GM23338 (cell line): ENCODE data around the gene UST. TPM values are rescaled to one million over a fixed set of nuclear protein-coding genes. Genes with fewer than 3 reads are reported as not detected.

Experiments used
- ATAC-seq: fragments of 200-7000 bp; cut with Tn5 transposase; 3 replicates; pipeline ENCODE4 v1.9.1; 2020
- DNase-seq: peaks from one replicate; pipeline ENCODE4 v3.0.0-alpha.2; 2015; ENCODE audit warnings: low spot score
- H2AFZ ChIP-seq: fragments of 200-600 bp; sonication (generic); 2 replicates; pipeline ENCODE4 v1.8.0; 2016; ENCODE audit warnings: antibody characterized with exemption, mild to moderate bottlenecking, moderate library complexity
- H3F3A ChIP-seq: fragments of 200-600 bp; sonication (generic); replicated peaks from 2 replicates; pipeline ENCODE4 v1.8.0; 2017; ENCODE audit warnings: antibody characterized with exemption, mixed run types, low read depth
- H3K27ac ChIP-seq: fragments of 200-600 bp; sonication (generic); 2 replicates; pipeline ENCODE4 v1.6.1; 2016; ENCODE audit warnings: low read depth
- H3K27me3 ChIP-seq: fragments of 200-600 bp; sonication (generic); 2 replicates; pipeline ENCODE4 v1.8.0; 2016; ENCODE audit warnings: mild to moderate bottlenecking, mixed run types, moderate library complexity; ENCODE audit not compliant: insufficient read depth
- H3K36me3 ChIP-seq: fragments of 200-600 bp; sonication (generic); 2 replicates; pipeline ENCODE4 v1.8.0; 2016; ENCODE audit warnings: mild to moderate bottlenecking; ENCODE audit not compliant: insufficient read depth
- H3K4me1 ChIP-seq: fragments of 200-600 bp; sonication (generic); 2 replicates; pipeline ENCODE4 v1.8.0; 2016; ENCODE audit warnings: mild to moderate bottlenecking, moderate library complexity; ENCODE audit not compliant: insufficient read depth
- H3K4me2 ChIP-seq: fragments of 200-600 bp; sonication (generic); 2 replicates; pipeline ENCODE4 v1.7.1; 2017; ENCODE audit warnings: mixed run types
- H3K4me3 ChIP-seq: fragments of 200-600 bp; sonication (generic); 2 replicates; pipeline ENCODE4 v1.6.1; 2016; ENCODE audit warnings: mixed run types
- H3K79me2 ChIP-seq: fragments of 200-600 bp; sonication (generic); replicated peaks from 2 replicates; pipeline ENCODE4 v1.8.0; 2017; ENCODE audit warnings: mild to moderate bottlenecking; ENCODE audit not compliant: insufficient read depth
- H3K9me2 ChIP-seq: fragments of 200-600 bp; sonication (generic); 2 replicates; pipeline ENCODE4 v1.8.0; 2017; ENCODE audit not compliant: insufficient read depth
- H4K20me1 ChIP-seq: fragments of 200-600 bp; sonication (generic); replicated peaks from 2 replicates; pipeline ENCODE4 v1.8.0; 2017; ENCODE audit warnings: mild to moderate bottlenecking; ENCODE audit not compliant: insufficient read depth
- H3K27ac Mint-ChIP-seq: 2 replicates; pipeline ENCODE4 v1.8.0; 2020; ENCODE audit warnings: inconsistent platforms, mild to moderate bottlenecking, moderate library complexity, mixed read lengths
- H3K27me3 Mint-ChIP-seq: 3 replicates; pipeline ENCODE4 v1.8.0; 2022; ENCODE audit warnings: low read depth, mild to moderate bottlenecking, moderate library complexity, mixed read lengths, inconsistent platforms; ENCODE audit not compliant: insufficient read depth, poor library complexity
- H3K36me3 Mint-ChIP-seq: 3 replicates; pipeline ENCODE4 v1.8.0; 2021; ENCODE audit warnings: low read depth, mild to moderate bottlenecking, inconsistent platforms, moderate library complexity, mixed read lengths
- H3K4me1 Mint-ChIP-seq: 3 replicates; pipeline ENCODE4 v1.8.0; 2020; ENCODE audit warnings: mild to moderate bottlenecking, inconsistent platforms, mixed read lengths
- H3K4me3 Mint-ChIP-seq: 3 replicates; pipeline ENCODE4 v1.8.0; 2021; ENCODE audit warnings: moderate library complexity, mild to moderate bottlenecking, inconsistent platforms, mixed read lengths
- H3K9me3 Mint-ChIP-seq: 3 replicates; pipeline ENCODE4 v1.8.0; 2020; ENCODE audit warnings: moderate library complexity, mild to moderate bottlenecking, inconsistent platforms, mixed read lengths
- CREB1 ChIP-seq: fragments of 250-450 bp; sonication (Bioruptor Pico); IDR thresholded peaks from 2 replicates; pipeline ENCODE4 v1.5.0; 2020; ENCODE audit warnings: low read depth, mild to moderate bottlenecking, moderate library complexity
- EZH2 ChIP-seq: fragments of 200-600 bp; sonication (generic); IDR thresholded peaks from one replicate; pipeline ENCODE4 v1.8.0; 2017; ENCODE audit warnings: antibody characterized with exemption, mild to moderate bottlenecking, low read depth; ENCODE audit not compliant: unreplicated experiment
- EZH2phosphoT487 ChIP-seq: fragments of 200-600 bp; sonication (generic); IDR thresholded peaks from one replicate; pipeline ENCODE4 v1.8.1; 2018; ENCODE audit warnings: antibody characterized with exemption; ENCODE audit not compliant: unreplicated experiment
- NANOG ChIP-seq: IDR thresholded peaks from 2 replicates; pipeline ENCODE4 v1.6.1; 2016; ENCODE audit warnings: antibody characterized with exemption, borderline replicate concordance
- POLR2AphosphoS5 ChIP-seq: IDR thresholded peaks from 2 replicates; pipeline ENCODE4 v1.6.1; 2016; ENCODE audit warnings: antibody characterized with exemption, low read depth
- STAT1 ChIP-seq: IDR thresholded peaks from one replicate; pipeline ENCODE4 v1.6.1; 2016; ENCODE audit warnings: antibody characterized with exemption; ENCODE audit not compliant: unreplicated experiment
- ZNF114 ChIP-seq: fragments of 250-450 bp; sonication (Bioruptor Pico); IDR thresholded peaks from 2 replicates; pipeline ENCODE4 v1.5.0; 2020; ENCODE audit warnings: mild to moderate bottlenecking, moderate library complexity
- ZNF331 ChIP-seq: fragments of 250-450 bp; sonication (Bioruptor Pico); IDR thresholded peaks from 2 replicates; pipeline ENCODE4 v1.5.0; 2020; ENCODE audit warnings: low read depth, mild to moderate bottlenecking, moderate library complexity
- polyA plus RNA-seq: library from polyadenylated mRNA; unstranded; fragments of >200 nt; fragmentation: Nextera tagmentation; extraction: Ambion mirVana; gene quantifications from 2 replicates; pipeline ENCODE4 v1.2.1, GENCODE V29; 2016
- total RNA-seq: library from RNA; depleted of rRNA; stranded (reverse); fragments of >200 nt; shearing (Covaris generic); gene quantifications from 2 replicates; pipeline ENCODE4 v1.2.3, GENCODE V29; 2014
- TF ChIP-seq, protein P1 (sequence below): IDR thresholded peaks from 2 replicates; pipeline ENCODE4 v1.6.1; 2016; ENCODE audit warnings: antibody characterized with exemption
- TF ChIP-seq, protein P2 (sequence below), 2 experiments: fragments of 200-600 bp in 1 of 2; sonication (generic) in 1 of 2; conservative IDR thresholded peaks; 2 replicates each; pipeline versions ENCODE4 v1.5.1 to v1.6.1; 2016 to 2017; ENCODE audit warnings: antibody characterized with exemption in 2 of 2, low read depth in 2 of 2, mild to moderate bottlenecking in 2 of 2, moderate library complexity in 1 of 2
- TF ChIP-seq, protein P3 (sequence below): IDR thresholded peaks from one replicate; pipeline ENCODE4 v1.6.1; 2018; ENCODE audit warnings: antibody characterized with exemption; ENCODE audit not compliant: unreplicated experiment

The UST gene
- total and polyA plus RNA-seq, 2 experiments from 2014 or later: 12.6 to 33.0 TPM

DNA sequence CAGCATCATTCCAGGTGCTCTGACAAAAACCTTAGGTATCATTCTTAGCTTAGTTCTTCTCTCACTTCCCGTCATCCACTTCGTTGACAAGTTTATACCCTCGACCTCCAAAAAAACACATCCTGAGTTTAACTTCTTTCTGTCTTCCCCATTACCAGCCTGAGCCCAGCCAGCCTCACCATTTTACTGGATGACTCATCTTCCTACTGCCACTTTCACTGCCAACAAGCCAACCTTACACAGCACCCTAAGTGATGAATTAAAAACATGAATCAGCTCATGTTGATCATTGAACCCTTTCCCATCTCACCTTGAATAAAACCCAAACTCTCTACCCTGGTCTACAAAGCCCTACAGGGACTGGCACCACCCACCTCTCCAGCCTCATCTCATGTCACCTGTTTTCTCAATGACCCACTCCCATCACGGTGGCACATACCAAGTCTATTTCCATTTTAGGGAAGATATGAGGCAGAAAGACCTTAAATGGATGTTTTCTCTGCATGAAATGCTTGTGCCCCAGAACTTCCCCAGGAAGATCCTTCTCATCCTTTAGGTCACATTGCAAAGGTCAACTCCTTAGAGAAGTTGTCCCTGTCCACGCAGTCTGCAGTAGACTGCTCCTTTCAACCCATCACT, 9.9 kb upstream of the UST start:
- Histone ChIP-seq H3K27ac (no peak overlapping the region), H4K20me1 (no peaks in the 10 kb centered on the region), H3K27me3 (no peaks in the 10 kb centered on the region), H3F3A (peaks cover 5% of the 10 kb centered on the region; the same call in 1 of the 2 replicates), H3K79me2 (no peaks in the 10 kb centered on the region), H3K9me2 (peaks cover 30% of the 10 kb centered on the region), H2AFZ (no peak overlapping the region), H3K4me1 (no peaks in the 10 kb centered on the region; the same call in 1 of the 2 replicates), H3K36me3 (no peaks in the 10 kb centered on the region), H3K4me2 (no peak overlapping the region), H3K4me3 (no peak overlapping the region)
- H3K9me3 Mint-ChIP-seq: no peaks in the 10 kb centered on the region; the same call in 2 of the 3 replicates
- peaks cover 9% of the 10 kb centered on the region for H3K36me3 Mint-ChIP-seq
- no peak for TF ChIP-seq NANOG
- no peak for TF ChIP-seq ZNF331 (CRISPR knock-in tag)
- TF ChIP-seq, protein P1, sequence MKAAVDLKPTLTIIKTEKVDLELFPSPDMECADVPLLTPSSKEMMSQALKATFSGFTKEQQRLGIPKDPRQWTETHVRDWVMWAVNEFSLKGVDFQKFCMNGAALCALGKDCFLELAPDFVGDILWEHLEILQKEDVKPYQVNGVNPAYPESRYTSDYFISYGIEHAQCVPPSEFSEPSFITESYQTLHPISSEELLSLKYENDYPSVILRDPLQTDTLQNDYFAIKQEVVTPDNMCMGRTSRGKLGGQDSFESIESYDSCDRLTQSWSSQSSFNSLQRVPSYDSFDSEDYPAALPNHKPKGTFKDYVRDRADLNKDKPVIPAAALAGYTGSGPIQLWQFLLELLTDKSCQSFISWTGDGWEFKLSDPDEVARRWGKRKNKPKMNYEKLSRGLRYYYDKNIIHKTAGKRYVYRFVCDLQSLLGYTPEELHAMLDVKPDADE: no peak
- no peak for TF ChIP-seq EZH2phosphoT487
- no peak for TF ChIP-seq ZNF114 (CRISPR knock-in tag)
- no peak for TF ChIP-seq CREB1 (CRISPR knock-in tag)
- no peak for TF ChIP-seq POLR2AphosphoS5
- TF ChIP-seq, protein P2, sequence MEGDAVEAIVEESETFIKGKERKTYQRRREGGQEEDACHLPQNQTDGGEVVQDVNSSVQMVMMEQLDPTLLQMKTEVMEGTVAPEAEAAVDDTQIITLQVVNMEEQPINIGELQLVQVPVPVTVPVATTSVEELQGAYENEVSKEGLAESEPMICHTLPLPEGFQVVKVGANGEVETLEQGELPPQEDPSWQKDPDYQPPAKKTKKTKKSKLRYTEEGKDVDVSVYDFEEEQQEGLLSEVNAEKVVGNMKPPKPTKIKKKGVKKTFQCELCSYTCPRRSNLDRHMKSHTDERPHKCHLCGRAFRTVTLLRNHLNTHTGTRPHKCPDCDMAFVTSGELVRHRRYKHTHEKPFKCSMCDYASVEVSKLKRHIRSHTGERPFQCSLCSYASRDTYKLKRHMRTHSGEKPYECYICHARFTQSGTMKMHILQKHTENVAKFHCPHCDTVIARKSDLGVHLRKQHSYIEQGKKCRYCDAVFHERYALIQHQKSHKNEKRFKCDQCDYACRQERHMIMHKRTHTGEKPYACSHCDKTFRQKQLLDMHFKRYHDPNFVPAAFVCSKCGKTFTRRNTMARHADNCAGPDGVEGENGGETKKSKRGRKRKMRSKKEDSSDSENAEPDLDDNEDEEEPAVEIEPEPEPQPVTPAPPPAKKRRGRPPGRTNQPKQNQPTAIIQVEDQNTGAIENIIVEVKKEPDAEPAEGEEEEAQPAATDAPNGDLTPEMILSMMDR (conservative IDR thresholded peaks at IDR 0.05; ENCODE audit: low read depth in 2 of 2): no peak
- TF ChIP-seq EZH2: no peak
- TF ChIP-seq STAT1: no peak
- TF ChIP-seq, protein P3, sequence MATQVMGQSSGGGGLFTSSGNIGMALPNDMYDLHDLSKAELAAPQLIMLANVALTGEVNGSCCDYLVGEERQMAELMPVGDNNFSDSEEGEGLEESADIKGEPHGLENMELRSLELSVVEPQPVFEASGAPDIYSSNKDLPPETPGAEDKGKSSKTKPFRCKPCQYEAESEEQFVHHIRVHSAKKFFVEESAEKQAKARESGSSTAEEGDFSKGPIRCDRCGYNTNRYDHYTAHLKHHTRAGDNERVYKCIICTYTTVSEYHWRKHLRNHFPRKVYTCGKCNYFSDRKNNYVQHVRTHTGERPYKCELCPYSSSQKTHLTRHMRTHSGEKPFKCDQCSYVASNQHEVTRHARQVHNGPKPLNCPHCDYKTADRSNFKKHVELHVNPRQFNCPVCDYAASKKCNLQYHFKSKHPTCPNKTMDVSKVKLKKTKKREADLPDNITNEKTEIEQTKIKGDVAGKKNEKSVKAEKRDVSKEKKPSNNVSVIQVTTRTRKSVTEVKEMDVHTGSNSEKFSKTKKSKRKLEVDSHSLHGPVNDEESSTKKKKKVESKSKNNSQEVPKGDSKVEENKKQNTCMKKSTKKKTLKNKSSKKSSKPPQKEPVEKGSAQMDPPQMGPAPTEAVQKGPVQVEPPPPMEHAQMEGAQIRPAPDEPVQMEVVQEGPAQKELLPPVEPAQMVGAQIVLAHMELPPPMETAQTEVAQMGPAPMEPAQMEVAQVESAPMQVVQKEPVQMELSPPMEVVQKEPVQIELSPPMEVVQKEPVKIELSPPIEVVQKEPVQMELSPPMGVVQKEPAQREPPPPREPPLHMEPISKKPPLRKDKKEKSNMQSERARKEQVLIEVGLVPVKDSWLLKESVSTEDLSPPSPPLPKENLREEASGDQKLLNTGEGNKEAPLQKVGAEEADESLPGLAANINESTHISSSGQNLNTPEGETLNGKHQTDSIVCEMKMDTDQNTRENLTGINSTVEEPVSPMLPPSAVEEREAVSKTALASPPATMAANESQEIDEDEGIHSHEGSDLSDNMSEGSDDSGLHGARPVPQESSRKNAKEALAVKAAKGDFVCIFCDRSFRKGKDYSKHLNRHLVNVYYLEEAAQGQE: no peak
- H3K4me1 Mint-ChIP-seq: peaks cover 2% of the 10 kb centered on the region
- H3K27me3 Mint-ChIP-seq: no peaks in the 10 kb centered on the region
- no peak overlapping the region for H3K27ac Mint-ChIP-seq
- DNase-seq (no peak), ATAC-seq (no peak)
- no peak overlapping the region for H3K4me3 Mint-ChIP-seq
